ENCODE measurements around the gene TMPRSS5.

The TMPRSS5 gene

DNA sequence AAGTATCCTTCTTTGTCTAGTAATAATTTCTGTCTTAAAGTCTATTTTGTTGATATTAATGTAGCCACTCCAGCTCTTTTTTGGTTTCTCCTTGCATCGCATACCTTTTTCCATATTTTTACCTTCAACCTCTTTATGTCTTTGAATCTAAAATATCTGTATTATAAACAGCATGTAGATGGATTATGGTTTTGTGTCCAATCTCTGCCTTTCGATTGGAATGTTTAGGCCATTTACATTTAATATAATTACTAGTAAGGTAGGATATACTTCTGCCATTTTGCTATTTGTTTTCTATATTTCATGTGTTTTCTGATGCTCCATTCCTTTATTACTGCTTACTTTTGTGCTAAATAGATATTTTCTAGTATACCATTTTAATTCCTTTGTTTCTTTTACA lies 39.5 kb downstream of the TMPRSS5 start:
- no peak for DNase-seq

DNA sequence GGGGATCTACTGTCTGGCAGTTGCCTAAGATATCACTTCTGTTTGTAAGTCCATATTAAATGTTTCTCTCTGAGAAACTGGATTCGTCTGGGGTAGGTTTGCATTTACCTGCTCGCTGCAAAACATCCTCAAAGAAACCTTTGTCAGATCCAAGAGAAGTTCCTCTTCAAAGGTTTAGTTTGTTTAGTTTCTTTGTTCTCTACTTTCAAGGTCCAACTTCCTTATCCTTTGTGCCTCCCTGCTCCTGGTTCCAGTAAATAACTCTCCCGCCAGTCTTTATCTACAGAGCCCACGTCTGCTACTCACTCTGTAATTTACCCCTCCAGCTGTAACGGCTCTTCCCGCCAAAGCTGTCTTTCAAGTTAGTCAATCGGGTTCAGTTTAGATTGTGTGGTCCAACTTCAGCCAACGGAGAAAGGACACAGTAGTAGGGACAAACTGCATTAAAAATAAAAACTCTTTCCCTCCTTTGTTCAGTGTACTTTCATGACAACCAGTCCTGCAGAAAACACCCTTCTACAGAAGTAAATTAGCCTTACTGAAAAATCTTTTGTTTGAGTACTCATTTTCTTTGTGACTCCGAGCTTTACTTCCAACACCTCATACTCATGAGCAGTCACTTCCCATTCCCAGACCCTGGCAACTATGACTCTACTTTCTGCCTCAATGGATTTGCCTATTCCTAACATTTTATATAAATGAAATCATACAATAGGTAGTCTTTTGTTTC lies 41.0 kb downstream of the TMPRSS5 start:
- DNase-seq: no peak

DNA sequence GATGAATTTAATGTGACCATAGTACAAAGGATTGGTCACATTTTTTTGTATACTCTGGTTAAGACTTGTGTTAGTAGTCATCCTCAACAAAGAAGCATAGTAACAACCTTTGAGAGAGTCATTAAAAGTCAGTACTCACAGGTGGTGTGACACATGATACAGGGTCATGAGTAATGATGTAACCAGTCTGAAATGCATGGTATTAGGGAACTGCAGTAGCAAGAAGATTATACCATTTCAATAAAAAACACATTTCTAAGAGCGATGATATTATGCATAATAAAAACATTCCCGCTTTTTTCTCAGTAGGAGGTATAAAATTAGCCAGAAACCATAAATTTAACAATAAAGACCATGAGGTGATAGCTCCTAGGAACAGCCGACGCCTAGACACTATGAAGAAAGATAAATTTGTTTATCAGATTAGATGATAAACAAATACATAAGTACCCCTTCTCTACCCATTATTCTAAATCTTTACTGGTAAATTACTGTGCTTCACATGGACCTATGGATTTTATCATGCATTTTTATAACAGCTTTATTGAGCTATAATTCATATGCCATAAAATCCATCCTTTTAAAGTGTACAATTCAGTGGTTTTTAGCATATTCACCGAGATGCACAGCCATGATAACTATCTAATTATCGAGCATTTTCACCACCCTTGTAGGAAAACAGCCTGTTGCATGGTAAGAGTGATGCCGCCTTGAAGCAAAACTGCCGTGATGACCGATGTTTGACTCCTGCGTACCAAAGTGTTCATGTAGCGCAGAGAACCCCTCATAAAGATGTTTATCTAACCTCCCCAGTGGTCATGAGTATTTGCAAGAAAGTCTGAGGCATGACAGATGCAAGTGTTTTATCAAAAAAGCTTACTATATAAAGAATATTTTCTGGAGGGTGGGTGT lies 41.8 kb downstream of the TMPRSS5 start:
- peak; percentile 9 to 59 for DNase-seq

DNA sequence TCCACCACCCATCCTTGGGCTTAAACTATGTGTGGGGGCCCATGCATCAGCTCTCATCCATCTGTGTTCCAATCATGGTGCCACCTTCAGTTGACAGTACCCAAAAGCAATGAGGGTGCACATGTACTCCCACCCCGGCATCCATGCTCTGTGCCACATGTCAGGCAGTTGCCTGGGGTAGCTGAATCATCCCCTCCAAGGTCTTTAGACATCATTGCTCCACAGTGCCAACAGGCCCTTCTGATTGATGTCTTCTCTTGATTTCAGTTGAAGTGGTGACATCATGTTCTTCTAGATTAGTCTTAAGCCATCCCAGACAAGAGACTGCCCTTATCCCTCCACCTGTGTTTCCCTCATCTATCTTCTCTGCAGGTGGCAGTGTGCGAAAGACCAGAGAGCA lies 42.5 kb downstream of the TMPRSS5 start:
- peak; percentile 1 to 47 for DNase-seq

DNA sequence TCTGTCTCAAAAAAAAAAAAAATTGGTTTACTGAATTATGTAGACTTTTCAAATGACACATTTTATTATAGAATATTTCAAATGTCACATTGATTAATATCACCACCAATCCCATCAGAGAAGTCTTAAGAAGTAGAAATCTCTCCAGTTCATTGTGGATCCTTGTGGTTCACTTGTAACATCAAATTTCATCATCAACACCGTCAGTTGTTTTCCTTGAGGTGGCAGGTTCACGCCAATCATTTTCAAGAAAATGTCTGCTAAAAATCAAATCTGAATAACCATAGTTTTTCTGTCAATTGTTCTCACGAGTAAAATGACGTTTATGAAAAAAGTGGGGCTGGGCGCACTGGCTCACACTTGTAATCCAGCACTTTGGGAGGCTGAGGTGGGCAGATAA lies 50.3 kb downstream of the TMPRSS5 start:
- DNase-seq: no peak

DNA sequence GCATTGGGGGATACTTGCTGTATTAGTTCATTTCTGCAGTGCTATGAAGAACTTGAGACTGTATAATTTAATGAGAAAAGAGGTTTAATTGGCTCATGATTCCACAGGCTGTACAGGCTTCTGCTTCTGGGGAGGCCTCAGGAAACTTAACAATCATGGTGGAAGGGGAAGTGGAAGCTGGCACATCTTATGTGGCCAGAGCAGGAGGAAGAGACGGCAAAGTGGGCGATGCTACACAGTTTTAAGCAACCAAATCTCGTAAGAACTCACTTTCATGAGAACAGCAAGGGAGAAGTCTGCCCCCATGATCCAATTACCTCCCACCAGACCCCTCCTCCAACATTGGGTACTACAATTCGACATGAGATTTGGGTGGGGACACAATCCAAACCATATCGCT lies 55.1 kb downstream of the TMPRSS5 start:
- no peak for DNase-seq

DNA sequence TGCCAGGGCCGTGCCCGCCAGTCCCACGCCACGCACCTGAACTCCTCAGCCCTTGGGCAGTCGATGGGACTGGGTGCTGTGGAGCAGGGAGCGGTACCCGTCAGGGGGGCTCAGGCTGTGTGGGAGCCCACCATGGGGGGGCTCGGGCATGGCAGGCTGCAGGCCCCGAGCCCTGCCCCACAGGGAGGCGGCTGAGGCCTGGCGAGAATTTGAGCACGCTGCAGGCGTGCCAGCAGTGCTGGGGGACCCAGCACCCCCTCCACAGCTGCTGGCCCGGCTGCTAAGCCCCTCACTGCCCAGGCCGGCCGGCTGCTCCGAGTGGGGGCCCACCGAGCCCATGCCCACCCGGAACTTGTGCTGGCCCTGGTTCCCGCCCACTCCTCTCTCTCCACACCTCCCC lies 56.8 kb downstream of the TMPRSS5 start:
- DNase-seq: no peak

DNA sequence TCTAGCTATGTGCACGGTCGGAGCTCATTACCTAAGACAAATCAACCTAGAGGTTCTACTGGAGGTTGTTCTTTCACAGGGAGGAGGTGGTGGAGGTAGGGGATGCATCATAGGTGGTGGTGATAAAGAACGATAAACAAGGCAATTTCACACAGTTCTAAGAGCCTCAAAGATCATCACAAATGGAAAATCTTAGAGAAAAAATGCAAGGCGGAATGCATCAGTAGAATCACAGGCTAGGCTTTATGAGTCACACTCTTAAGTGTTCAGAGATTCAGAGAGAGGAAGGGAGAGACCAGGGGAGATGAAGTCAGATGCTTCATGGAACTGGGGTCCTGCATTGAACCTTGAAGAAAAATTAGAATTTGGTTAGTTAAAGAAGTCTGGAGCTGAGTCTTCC lies 58.3 kb downstream of the TMPRSS5 start:
- no peak for DNase-seq

DNA sequence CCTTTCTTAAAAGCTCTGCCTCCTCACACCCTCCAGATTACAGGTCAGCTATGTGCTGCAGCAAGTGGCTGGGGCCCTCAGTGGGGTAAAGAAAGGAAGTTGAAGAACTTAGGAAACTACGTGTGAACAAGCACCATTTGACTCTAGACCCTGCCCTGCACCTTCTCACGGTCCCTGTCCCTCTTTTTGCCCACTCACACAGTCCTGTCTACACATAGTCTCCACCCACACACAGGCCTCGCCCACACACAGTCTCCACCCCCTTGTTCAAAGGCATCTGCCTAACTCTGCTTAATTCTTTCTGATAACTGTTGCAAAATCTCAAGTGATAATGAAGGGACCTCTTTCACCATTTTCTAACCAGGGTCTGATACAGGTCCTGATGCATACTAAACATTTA lies 59.0 kb downstream of the TMPRSS5 start:
- DNase-seq: no peak

DNA sequence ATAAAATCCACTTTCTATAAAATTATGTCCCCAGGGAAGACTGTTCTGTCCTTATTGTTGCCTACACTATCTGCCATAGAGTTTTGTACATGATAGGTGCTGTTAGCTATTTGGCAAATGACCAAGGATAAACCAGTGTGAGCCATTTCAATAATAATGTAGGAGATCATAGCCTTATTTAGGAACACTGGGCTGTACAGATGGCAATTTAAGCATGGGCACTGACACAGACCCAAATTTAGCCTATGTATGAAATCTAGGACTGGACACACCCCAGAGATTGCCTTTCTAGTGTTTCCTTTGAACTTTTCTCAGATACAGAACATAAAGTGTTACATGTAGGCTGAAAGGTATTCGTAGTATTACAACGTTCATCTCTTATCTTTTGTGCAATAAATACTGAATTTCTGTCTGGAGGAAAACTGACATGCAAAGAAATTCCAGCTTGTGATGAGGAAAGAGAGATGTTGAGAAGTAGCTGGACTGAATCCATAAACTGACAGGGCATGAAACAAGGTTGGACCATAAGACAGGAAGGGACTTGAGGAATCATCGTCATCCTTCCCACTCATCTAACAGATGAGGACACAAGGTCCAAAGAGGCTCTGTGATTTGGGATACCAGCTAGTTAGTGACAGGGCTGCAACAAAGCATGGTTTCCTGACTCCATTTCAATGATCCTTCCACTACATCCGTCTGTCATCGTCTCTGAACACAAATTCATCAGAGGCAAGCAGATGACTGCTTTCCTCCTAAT lies 60.3 kb downstream of the TMPRSS5 start:
- no peak for DNase-seq

DNA sequence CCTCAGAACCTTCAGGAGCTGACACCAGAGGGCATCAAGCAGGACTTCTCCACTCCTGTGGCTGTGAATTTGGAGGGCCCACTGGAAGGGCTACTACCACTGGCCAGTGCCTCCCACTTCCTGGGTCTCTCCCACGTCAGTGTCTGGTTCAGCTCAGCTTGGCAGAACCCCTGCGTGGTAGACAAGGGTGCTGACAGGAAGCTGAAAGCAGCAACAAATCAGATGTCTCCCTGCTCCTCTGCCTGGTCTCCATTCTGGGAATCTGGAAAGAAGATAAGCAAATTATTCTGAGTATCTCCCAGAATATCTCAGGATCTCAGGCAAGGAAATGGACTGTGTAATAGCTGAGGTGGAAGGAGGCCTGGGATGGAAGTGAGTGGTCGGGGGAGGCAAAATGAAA lies 61.5 kb downstream of the TMPRSS5 start:
- DNase-seq: no peak

DNA sequence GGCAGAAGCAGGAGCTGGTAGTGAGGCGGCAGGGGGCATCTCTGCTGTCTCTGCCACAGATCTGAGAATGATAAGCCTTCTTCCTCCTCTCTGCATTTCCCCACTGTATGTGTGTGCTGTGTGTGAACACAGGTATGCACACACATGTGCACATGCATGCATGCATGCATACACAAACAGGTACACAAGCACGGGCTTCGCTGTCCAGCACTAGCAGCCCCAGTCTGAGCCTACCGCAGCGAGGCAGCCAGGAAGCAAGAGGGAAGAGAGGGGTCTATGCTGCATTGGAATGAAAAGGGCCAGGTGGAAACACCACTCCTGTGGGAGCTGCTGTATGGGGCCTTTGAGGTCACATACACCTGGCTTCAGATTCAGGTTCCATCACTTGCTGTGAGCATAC lies 62.4 kb downstream of the TMPRSS5 start:
- no peak for DNase-seq

DNA sequence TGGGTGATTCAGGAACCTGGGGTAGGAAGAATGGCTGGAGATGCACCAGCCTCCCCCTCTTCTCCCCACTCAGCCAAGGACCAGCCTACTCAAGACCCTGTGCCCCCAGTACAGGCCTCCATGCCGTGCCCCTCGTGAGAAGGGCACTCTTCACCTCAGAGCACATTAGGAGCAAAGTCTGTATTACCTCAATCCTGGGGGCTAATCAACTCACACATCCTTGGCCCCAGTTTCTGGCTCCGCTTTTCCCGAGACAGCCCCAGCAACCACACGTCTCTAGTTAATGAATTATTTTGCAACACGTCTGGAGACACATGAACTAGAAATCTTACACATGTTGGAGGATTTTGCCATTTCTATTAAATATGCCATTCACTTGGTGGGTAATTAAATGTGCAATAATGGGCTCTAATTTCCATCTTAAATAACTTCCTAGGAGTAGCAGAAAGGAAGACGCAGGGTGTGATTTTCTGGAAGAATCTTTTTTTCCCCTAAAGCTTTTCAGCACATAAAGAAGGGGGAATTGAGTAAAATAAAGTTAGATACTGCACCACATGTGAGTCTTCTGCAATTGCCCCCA lies 63.0 kb downstream of the TMPRSS5 start:
- no peak for DNase-seq

DNA sequence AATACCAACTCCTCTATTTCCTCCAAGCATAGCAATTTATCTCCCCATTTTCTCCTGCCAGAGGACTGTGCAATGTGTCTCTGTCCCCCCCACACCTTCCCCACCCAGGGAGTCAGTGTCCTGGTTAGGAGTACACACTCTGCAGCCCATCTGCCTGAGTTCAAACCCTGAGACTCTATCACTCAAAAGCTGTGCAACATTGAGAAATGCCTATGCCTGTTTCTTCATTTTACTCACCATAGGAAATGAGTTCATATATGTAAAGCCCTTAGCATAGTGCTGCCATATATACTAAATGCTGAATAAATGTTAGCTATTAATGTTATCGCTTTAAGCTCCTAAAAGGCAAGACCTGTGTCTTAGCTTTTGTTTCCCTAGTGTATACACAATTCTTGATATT lies 64.0 kb downstream of the TMPRSS5 start:
- DNase-seq: no peak

DNA sequence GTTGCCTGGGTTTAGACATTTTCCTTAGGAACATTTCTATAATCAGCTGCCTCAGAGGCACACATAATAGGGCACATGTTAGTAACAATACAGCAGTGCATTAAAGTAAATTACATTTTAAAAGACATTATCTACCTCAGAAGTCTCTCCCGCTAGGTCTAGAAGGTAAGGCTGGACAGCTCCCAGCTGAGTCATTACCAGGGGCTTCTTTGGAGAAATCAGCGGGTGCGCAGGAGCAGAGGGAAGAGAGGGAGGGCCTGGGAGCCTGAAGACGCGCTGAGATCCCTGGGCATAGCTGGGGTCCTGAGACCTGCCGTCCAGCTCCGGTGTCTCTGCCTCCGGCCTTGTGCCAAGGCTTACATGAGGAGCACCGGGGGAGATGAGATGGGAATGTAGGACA lies 67.7 kb downstream of the TMPRSS5 start:
- DNase-seq: no peak

DNA sequence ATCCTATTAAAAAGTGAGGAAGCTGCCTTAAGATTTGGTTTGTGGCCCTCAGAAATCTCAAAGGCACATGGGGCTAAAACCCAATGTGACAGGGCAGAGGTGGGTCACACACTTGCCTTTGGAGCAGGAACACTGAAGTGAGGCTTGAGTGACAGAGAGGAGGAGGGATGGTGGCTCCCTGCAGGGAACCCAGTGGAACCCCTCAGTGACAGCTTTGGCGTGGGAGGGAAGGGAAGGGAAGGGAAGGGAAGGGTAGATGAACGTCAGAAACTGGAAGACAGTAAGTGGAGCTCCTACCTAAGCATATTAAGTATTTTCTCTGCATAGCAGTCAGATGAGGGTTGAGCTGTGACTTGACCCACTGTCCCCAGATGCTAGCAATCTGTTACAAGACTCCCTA lies 68.5 kb downstream of the TMPRSS5 start:
- DNase-seq: no peak
